ENCODE measurements around the gene TRPM4. TPM values are rescaled to one million over a fixed set of nuclear protein-coding genes. Genes with fewer than 3 reads are reported as not detected.
"Not testable (repeated sequence)": the region's sequence is repeated elsewhere in the genome, so short reads cannot be mapped to it uniquely, and the experiment has no call there.

Gene TRPM4
- total RNA-seq, 2 donors from 2014 or later, result 0.25 TPM; not detected in 1

GRCh38 chr19:49119411-49120324, 37.9 kb upstream of the TRPM4 start, which contains the start of gene PPFIA3:
Gene PPFIA3 (plus strand): TSS chr19:49119544. CDS start chr19:49127874, 8,330 bp downstream.
- Mint-ChIP-seq H3K36me3 (ENCODE audit: low read depth) (no peaks in the 10 kb centered on the region), H3K4me1 (peaks cover 34% of the 10 kb centered on the region), H3K4me3 (peak within 1 kb of the TSS; percentile 92), H3K27ac (peak within 1 kb of the TSS; percentile 95), H3K27me3 (peaks cover 5% of the 10 kb centered on the region)
- no peaks in the 10 kb centered on the region for H3K9me3 ChIP-seq (ENCODE audit: control insufficient read depth, low read length, poor library complexity, severe bottlenecking)
- ATAC-seq, result no peak
- DNase-seq, result no peak

GRCh38 chr19:49120325-49120683, 37.3 kb upstream of the TRPM4 start:
- H3K27ac Mint-ChIP-seq, result peak overlapping the region; percentile 71
- H3K36me3 Mint-ChIP-seq (ENCODE audit: low read depth), result no peaks in the 10 kb centered on the region
- peak overlapping the region; percentile 92 for H3K4me3 Mint-ChIP-seq
- no peak for ATAC-seq
- no peak for DNase-seq
- H3K27me3 Mint-ChIP-seq, result peaks cover 5% of the 10 kb centered on the region
- peaks cover 30% of the 10 kb centered on the region for H3K4me1 Mint-ChIP-seq
- no peaks in the 10 kb centered on the region for H3K9me3 ChIP-seq (ENCODE audit: control insufficient read depth, low read length, poor library complexity, severe bottlenecking)

GRCh38 chr19:49120868-49121267, 36.7 kb upstream of the TRPM4 start:
- H3K27ac Mint-ChIP-seq, result peak overlapping the region; percentile 71
- peak overlapping the region; percentile 92 for H3K4me3 Mint-ChIP-seq
- no peaks in the 10 kb centered on the region for H3K9me3 ChIP-seq (ENCODE audit: control insufficient read depth, low read length, poor library complexity, severe bottlenecking)
- no peak for DNase-seq
- ATAC-seq, result no peak
- H3K36me3 Mint-ChIP-seq (ENCODE audit: low read depth), result no peaks in the 10 kb centered on the region
- H3K4me1 Mint-ChIP-seq, result peaks cover 30% of the 10 kb centered on the region
- peaks cover 5% of the 10 kb centered on the region for H3K27me3 Mint-ChIP-seq

GRCh38 chr19:49121841-49122240, 35.8 kb upstream of the TRPM4 start:
- H3K4me3 Mint-ChIP-seq; H3K27ac Mint-ChIP-seq; H3K36me3 Mint-ChIP-seq (ENCODE audit: low read depth); DNase-seq; H3K9me3 ChIP-seq (ENCODE audit: control insufficient read depth, low read length, poor library complexity, severe bottlenecking); ATAC-seq; H3K27me3 Mint-ChIP-seq: not testable (repeated sequence)
- H3K4me1 Mint-ChIP-seq, result peaks cover 24% of the 10 kb centered on the region

GRCh38 chr19:49123285-49123684, 34.3 kb upstream of the TRPM4 start:
- not testable (repeated sequence) for DNase-seq; ATAC-seq; H3K27ac Mint-ChIP-seq; H3K9me3 ChIP-seq (ENCODE audit: control insufficient read depth, low read length, poor library complexity, severe bottlenecking); H3K27me3 Mint-ChIP-seq; H3K36me3 Mint-ChIP-seq (ENCODE audit: low read depth); H3K4me3 Mint-ChIP-seq
- peaks cover 18% of the 10 kb centered on the region for H3K4me1 Mint-ChIP-seq

- H3K9me3 ChIP-seq (ENCODE audit: control insufficient read depth, low read length, poor library complexity, severe bottlenecking), result no peaks in the 10 kb centered on the region
- no peaks in the 10 kb centered on the region for H3K36me3 Mint-ChIP-seq (ENCODE audit: low read depth)
- H3K27ac Mint-ChIP-seq, result no peak overlapping the region
- H3K4me3 Mint-ChIP-seq, result no peak overlapping the region
- H3K27me3 Mint-ChIP-seq, result peaks cover 5% of the 10 kb centered on the region
- peaks cover 22% of the 10 kb centered on the region for H3K4me1 Mint-ChIP-seq
- no peak for DNase-seq
- no peak for ATAC-seq
Measured at GRCh38 chr19:49125025-49125731, 32.4 kb upstream of the TRPM4 start.

- Mint-ChIP-seq H3K4me1 (peaks cover 14% of the 10 kb centered on the region), H3K27me3 (no peaks in the 10 kb centered on the region), H3K4me3 (no peak overlapping the region), H3K36me3 (ENCODE audit: low read depth) (no peaks in the 10 kb centered on the region), H3K27ac (no peak overlapping the region)
- DNase-seq (no peak), ATAC-seq (no peak)
- no peaks in the 10 kb centered on the region for H3K9me3 ChIP-seq (ENCODE audit: control insufficient read depth, low read length, poor library complexity, severe bottlenecking)
Measured at GRCh38 chr19:49126575-49126974, 31.0 kb upstream of the TRPM4 start.

GRCh38 chr19:49127225-49127624, 30.4 kb upstream of the TRPM4 start:
- ATAC-seq; H3K9me3 ChIP-seq (ENCODE audit: control insufficient read depth, low read length, poor library complexity, severe bottlenecking); DNase-seq; H3K36me3 Mint-ChIP-seq (ENCODE audit: low read depth); H3K27me3 Mint-ChIP-seq; H3K4me3 Mint-ChIP-seq; H3K27ac Mint-ChIP-seq: not testable (repeated sequence)
- H3K4me1 Mint-ChIP-seq, result peaks cover 14% of the 10 kb centered on the region

- H3K4me3 Mint-ChIP-seq, result peak overlapping the region; percentile 66
- no peaks in the 10 kb centered on the region for H3K36me3 Mint-ChIP-seq (ENCODE audit: low read depth)
- no peaks in the 10 kb centered on the region for H3K27me3 Mint-ChIP-seq
- DNase-seq (peak; percentile 91 to 94 (median 91)), ATAC-seq (peak; percentile 94)
- no peak overlapping the region for H3K27ac Mint-ChIP-seq
- H3K4me1 Mint-ChIP-seq, result peaks cover 13% of the 10 kb centered on the region
- no peaks in the 10 kb centered on the region for H3K9me3 ChIP-seq (ENCODE audit: control insufficient read depth, low read length, poor library complexity, severe bottlenecking)
Measured at GRCh38 chr19:49127674-49128544, 29.7 kb upstream of the TRPM4 start.

- peak overlapping the region; percentile 47 for H3K4me3 Mint-ChIP-seq
- H3K9me3 ChIP-seq (ENCODE audit: control insufficient read depth, low read length, poor library complexity, severe bottlenecking), result no peaks in the 10 kb centered on the region
- H3K27me3 Mint-ChIP-seq, result no peaks in the 10 kb centered on the region
- no peak overlapping the region for H3K27ac Mint-ChIP-seq
- DNase-seq (no peak), ATAC-seq (no peak)
- no peaks in the 10 kb centered on the region for H3K36me3 Mint-ChIP-seq (ENCODE audit: low read depth)
- H3K4me1 Mint-ChIP-seq, result peaks cover 19% of the 10 kb centered on the region
Measured at GRCh38 chr19:49128545-49129237, 28.9 kb upstream of the TRPM4 start.

GRCh38 chr19:49129238-49129583, 28.4 kb upstream of the TRPM4 start:
- H3K4me3 Mint-ChIP-seq, result peak overlapping the region; percentile 47
- no peaks in the 10 kb centered on the region for H3K9me3 ChIP-seq (ENCODE audit: control insufficient read depth, low read length, poor library complexity, severe bottlenecking)

GRCh38 chr19:49130325-49130724, 27.3 kb upstream of the TRPM4 start:
- Mint-ChIP-seq H3K27ac (no peak overlapping the region), H3K4me3 (no peak overlapping the region), H3K36me3 (ENCODE audit: low read depth) (no peaks in the 10 kb centered on the region), H3K4me1 (peaks cover 25% of the 10 kb centered on the region), H3K27me3 (no peaks in the 10 kb centered on the region)
- ATAC-seq (no peak), DNase-seq (no peak)
- H3K9me3 ChIP-seq (ENCODE audit: control insufficient read depth, low read length, poor library complexity, severe bottlenecking), result no peaks in the 10 kb centered on the region

More at GRCh38 chr19:49129238-49129583, 28.4 kb upstream of the TRPM4 start:
- DNase-seq (no peak), ATAC-seq (no peak)
- Mint-ChIP-seq H3K27me3 (no peaks in the 10 kb centered on the region), H3K36me3 (ENCODE audit: low read depth) (no peaks in the 10 kb centered on the region), H3K27ac (no peak overlapping the region), H3K4me1 (peaks cover 22% of the 10 kb centered on the region)
